HepG2 (cell line): ENCODE measurements around the gene LECT2. TPM values are rescaled to one million over a fixed set of nuclear protein-coding genes. Genes with fewer than 3 reads are reported as not detected.

Experiments
- ARNT ChIP-seq: fragments of 450-650 bp; IDR thresholded peaks from 2 replicates; pipeline ENCODE4 v1.6.1; 2017
- ATF4 ChIP-seq, 2 experiments: fragments of 450-650 bp in 1 of 2; sonication (generic) in 1 of 2; formaldehyde crosslinking; IDR thresholded peaks; 2 replicates each; pipeline versions ENCODE4 v1.5.0 to v1.8.0; 2020 to 2022; ENCODE audit warnings: mild to moderate bottlenecking in 1 of 2, missing genetic modification reagents in 1 of 2
- FOXP4 ChIP-seq: sonication (generic); formaldehyde crosslinking; IDR thresholded peaks from 2 replicates; pipeline ENCODE4 v1.4.0; 2020; ENCODE audit warnings: missing genetic modification reagents
- GPN1 ChIP-seq: sonication (generic); formaldehyde crosslinking; IDR thresholded peaks from 2 replicates; pipeline ENCODE4 v1.5.1; 2020; ENCODE audit warnings: missing genetic modification reagents, borderline replicate concordance
- HOXA5 ChIP-seq: sonication (generic); formaldehyde crosslinking; IDR thresholded peaks from 2 replicates; pipeline ENCODE4 v1.4.0; 2020; ENCODE audit warnings: missing genetic modification reagents
- KAT2B ChIP-seq: fragments of 150-350 bp; IDR thresholded peaks from 2 replicates; pipeline ENCODE4 v1.6.1; 2014; ENCODE audit warnings: low read depth, low read length, borderline replicate concordance
- PAX8 ChIP-seq: sonication (generic); formaldehyde crosslinking; IDR thresholded peaks from 2 replicates; pipeline ENCODE4 v1.8.0; 2022; ENCODE audit warnings: mild to moderate bottlenecking, missing genetic modification reagents, borderline replicate concordance
- PCBP1 ChIP-seq: fragments of 200-400 bp; formaldehyde crosslinking; IDR thresholded peaks from 2 replicates; pipeline ENCODE4 v1.6.1; 2017; ENCODE audit warnings: mild to moderate bottlenecking, low read depth, low read length, borderline replicate concordance
- PITX1 ChIP-seq: sonication (generic); formaldehyde crosslinking; IDR thresholded peaks from 2 replicates; pipeline ENCODE4 v1.5.1; 2020; ENCODE audit warnings: mild to moderate bottlenecking, missing genetic modification reagents
- SATB2 ChIP-seq: sonication (generic); formaldehyde crosslinking; IDR thresholded peaks from 2 replicates; pipeline ENCODE4 v1.5.0; 2020; ENCODE audit warnings: missing genetic modification reagents
- SETDB1 ChIP-seq: sonication (generic); formaldehyde crosslinking; IDR thresholded peaks from 2 replicates; pipeline ENCODE4 v1.5.1; 2020; ENCODE audit warnings: missing genetic modification reagents, mild to moderate bottlenecking, borderline replicate concordance
- ZBTB49 ChIP-seq: sonication (generic); formaldehyde crosslinking; IDR thresholded peaks from 2 replicates; pipeline ENCODE4 v1.4.0; 2020; ENCODE audit warnings: missing genetic modification reagents, borderline replicate concordance
- ZBTB7B ChIP-seq: sonication (generic); formaldehyde crosslinking; IDR thresholded peaks from 2 replicates; pipeline ENCODE4 v1.4.0; 2020; ENCODE audit warnings: missing genetic modification reagents
- ZFP90 ChIP-seq: sonication (generic); formaldehyde crosslinking; IDR thresholded peaks from 2 replicates; pipeline ENCODE4 v1.8.0; 2022; ENCODE audit warnings: missing genetic modification reagents, mild to moderate bottlenecking, inconsistent platforms, borderline replicate concordance
- ZNF280D ChIP-seq: sonication (generic); formaldehyde crosslinking; IDR thresholded peaks from 2 replicates; pipeline ENCODE4 v1.5.1; 2020; ENCODE audit warnings: mild to moderate bottlenecking, missing genetic modification reagents
- ZNF652 ChIP-seq: IDR thresholded peaks from 2 replicates; pipeline ENCODE4 v1.6.1; 2016; ENCODE audit warnings: low read depth, borderline replicate concordance
- ZNF770 ChIP-seq: sonication (generic); formaldehyde crosslinking; IDR thresholded peaks from 2 replicates; pipeline ENCODE4 v1.5.0; 2020; ENCODE audit warnings: mild to moderate bottlenecking, missing genetic modification reagents
- ZNF878 ChIP-seq: sonication (generic); formaldehyde crosslinking; IDR thresholded peaks from 2 replicates; pipeline ENCODE4 v1.8.1; 2023; ENCODE audit warnings: mild to moderate bottlenecking, missing genetic modification reagents, moderate library complexity
- polyA plus RNA-seq, 8 experiments: library from polyadenylated mRNA; depleted of rRNA in 3 of 8; stranded (reverse) in 7 of 8; unstranded in 1 of 8; fragments of >200 nt; fragmentation: Illumina TruSeq in 4 of 8; extraction: Trizol in 4 of 8; gene quantifications; 2 replicates each; pipeline versions ENCODE4 v1.2.1 to v1.2.3, GENCODE V29; 2011 to 2016; ENCODE audit warnings: low read depth in 4 of 8, missing spikeins in 1 of 8, mixed read lengths in 1 of 8; ENCODE audit not compliant: insufficient read depth in 1 of 8
- total RNA-seq, 5 experiments: library from RNA; depleted of rRNA; stranded (reverse); fragments of >200 nt; fragmentation: Illumina TruSeq; extraction: Trizol; gene quantifications; 2 replicates each; pipeline ENCODE4 v1.2.3, GENCODE V29; 2016; ENCODE audit warnings: low read depth in 1 of 5

The LECT2 gene
- total and polyA plus RNA-seq, 2 of the 13 experiments (the other 11 are each of a cell fraction or from before 2014, with no cell fraction given): not detected

- TF ChIP-seq ZNF280D (CRISPR knock-in tag): peak; percentile 89
- TF ChIP-seq SETDB1 (CRISPR knock-in tag): no peak
- TF ChIP-seq KAT2B: no peak
- peak; percentile 73; the same call in 1 of the 2 replicates for TF ChIP-seq HOXA5 (CRISPR knock-in tag)
- peak; percentile 17; the same call in 1 of the 2 replicates for TF ChIP-seq ZBTB49 (CRISPR knock-in tag)
- TF ChIP-seq ARNT: no peak
- peak; percentile 87 for TF ChIP-seq ZBTB7B (CRISPR knock-in tag)
- TF ChIP-seq ZNF652 (CRISPR knock-in tag): peak; percentile 75; the same call in 1 of the 2 replicates
- peak; percentile 99 for TF ChIP-seq FOXP4 (CRISPR knock-in tag)
- TF ChIP-seq ZNF878: no peak; the same call in 1 of the 2 replicates
- TF ChIP-seq PITX1 (CRISPR knock-in tag): peak; percentile 92
- TF ChIP-seq GPN1 (CRISPR knock-in tag): no peak
- TF ChIP-seq ZNF770: 0 out of 2 replicates have a peak, but pooled peaks have one; percentile 27
- TF ChIP-seq PAX8: no peak
- TF ChIP-seq PCBP1: no peak
- TF ChIP-seq ATF4 (CRISPR knock-in tag; IDR thresholded peaks at IDR 0.05): peak in 1 of 2 experiments; percentile 97; a peak in 2 of 4 replicates
- TF ChIP-seq ZFP90 (CRISPR knock-in tag): peak; percentile 65; the same call in 1 of the 2 replicates
- 0 out of 2 replicates have a peak, but pooled peaks have one; percentile 69 for TF ChIP-seq SATB2 (CRISPR knock-in tag)
Observed at GRCh38 chr5:135973323-135974020, 18.7 kb upstream of the LECT2 start (continued).
